NCI-H1436 (cell line): ENCODE results near the gene TMEM132A.

ENCODE experiments used
- DNase-seq: peaks from one replicate; lab custom pipeline; 2025; lab: John Stamatoyannopoulos, UW

Gene TMEM132A

GRCh38 chr11:60937144-60937527 is 12.9 kb downstream of the TMEM132A start:
- no peak for DNase-seq

GRCh38 chr11:60937811-60938210 is 13.6 kb downstream of the TMEM132A start:
- DNase-seq: no peak

DNA sequence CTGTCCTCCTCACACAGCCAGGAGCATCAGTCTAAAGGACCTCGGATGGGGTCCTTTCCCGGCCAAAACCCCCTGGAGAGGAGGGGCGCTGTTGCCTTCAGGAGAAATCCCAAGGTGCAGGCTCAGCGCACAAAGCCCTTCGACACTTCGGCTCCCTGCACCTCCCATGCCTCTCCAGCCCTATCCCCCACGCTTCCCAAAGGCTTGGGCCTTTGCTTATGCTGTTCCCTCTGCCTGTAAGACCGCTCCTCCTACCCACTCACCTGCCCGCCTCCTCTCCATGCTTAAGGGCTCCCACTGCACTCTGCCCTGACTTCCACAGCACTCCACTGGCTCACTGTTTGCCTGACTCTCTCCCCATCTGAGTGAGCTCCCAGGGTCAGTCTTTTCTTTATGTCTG is 14.2 kb downstream of the TMEM132A start:
- no peak for DNase-seq

DNA sequence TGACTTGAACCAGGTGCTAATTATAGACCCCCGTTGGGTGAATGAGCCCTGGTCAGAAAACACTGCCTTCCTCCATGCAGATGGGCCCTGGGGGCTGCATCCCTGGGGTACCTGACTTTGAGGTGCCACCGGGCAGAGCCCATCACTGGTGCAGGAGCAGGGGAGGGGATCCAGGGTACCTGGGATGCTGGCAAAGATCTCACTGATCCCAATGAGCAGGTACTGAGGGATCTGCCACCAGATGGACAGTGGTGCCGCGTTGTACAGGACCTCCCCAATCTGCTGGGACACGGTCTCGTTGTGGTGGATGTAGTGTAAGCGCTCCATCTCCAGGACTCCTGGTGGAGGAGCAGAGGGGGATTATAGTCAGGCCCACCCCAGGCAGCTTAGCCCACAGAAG is 15.0 kb downstream of the TMEM132A start:
- DNase-seq: no peak

- DNase-seq: no peak
These were observed 15.6 kb downstream of the TMEM132A start for GRCh38 chr11:60939855-60940254.

GRCh38 chr11:60941371-60942119 is 17.3 kb downstream of the TMEM132A start:
- no peak for DNase-seq

GRCh38 chr11:60942219-60942618 is 18.0 kb downstream of the TMEM132A start:
- DNase-seq: no peak

- DNase-seq: peak; percentile 33
These were observed 18.8 kb downstream of the TMEM132A start for GRCh38 chr11:60942970-60943565.

DNA sequence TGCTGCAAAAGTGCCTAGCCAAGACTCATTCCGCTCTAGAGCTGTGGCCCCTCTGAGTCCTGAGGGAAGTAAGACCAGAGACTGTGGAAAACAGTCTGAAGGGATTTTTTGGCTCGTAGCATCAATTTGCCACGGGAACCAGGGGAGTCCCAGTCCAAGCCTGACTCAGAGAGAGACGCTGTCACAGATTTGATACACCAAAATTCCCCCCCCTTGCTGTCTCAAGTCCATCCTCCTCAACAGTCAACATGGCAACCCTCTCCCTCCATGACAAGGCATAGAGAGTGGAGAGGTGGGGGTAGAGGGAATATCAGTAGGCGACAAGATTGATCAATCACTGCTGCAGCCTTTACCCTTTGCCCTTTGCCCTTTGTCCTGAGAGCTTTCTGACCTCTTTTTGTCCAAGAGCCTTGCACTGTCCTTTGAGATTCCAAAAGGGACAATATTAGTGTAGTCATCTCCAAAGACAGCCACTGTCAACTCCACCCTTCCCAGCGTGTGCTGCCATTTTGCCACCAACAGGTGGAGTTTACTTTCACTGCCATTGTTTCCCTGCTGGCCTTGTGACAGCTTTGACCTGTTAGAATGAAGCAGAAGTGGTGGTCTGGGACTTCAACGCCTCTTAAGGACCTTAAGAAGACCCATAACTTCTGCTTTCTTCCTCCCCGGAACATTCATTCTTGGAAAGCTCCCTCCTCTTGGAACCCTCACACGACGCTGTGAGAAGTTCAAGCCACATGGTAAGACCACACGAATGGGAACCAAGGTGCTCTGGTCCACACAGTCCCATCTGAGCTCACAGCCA is 20.4 kb downstream of the TMEM132A start:
- no peak for DNase-seq

GRCh38 chr11:60945295-60945667 is 21.0 kb downstream of the TMEM132A start:
- no peak for DNase-seq

GRCh38 chr11:60946601-60947264 is 22.5 kb downstream of the TMEM132A start:
- DNase-seq: no peak

DNA sequence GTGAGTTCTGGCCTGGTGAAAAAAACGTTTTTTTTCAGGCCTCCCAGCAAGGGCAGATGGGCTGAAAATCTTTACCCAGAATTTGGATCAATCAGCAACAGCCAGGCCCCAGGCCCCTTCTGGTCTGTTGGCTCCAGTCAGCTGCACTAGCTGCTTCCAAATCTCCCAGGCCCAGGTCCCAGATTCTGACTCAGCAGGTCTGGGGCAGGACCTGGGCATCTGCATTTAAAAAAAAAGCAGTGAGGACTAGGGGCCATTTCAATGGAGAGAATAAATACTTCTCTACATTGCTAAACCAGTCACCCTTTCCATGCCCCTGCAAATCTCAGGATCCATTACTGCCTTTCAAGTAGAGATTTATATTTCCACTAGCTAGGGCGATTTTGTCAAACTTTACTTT is 23.4 kb downstream of the TMEM132A start:
- DNase-seq: no peak

GRCh38 chr11:60948250-60948649 is 24.0 kb downstream of the TMEM132A start:
- DNase-seq: no peak

GRCh38 chr11:60950024-60950423 is 25.8 kb downstream of the TMEM132A start:
- DNase-seq: no peak

- DNase-seq: no peak
These were observed 26.8 kb downstream of the TMEM132A start for GRCh38 chr11:60950933-60951605.

DNA sequence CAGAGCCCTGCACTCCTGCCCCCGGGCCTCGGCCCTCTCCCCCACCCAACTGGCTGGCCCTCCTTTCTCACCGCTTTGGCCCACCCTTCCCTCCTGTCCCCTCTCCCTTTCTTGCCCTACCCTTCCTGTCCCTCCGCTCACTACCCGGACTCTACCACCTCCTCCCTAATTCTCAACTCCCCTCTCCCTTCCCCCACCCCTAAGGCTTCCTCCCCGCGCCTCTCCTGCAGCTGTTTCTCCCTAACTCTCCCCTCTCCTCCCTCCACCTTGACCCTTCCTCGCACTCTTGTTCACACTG is 27.3 kb downstream of the TMEM132A start:
- no peak for DNase-seq

DNA sequence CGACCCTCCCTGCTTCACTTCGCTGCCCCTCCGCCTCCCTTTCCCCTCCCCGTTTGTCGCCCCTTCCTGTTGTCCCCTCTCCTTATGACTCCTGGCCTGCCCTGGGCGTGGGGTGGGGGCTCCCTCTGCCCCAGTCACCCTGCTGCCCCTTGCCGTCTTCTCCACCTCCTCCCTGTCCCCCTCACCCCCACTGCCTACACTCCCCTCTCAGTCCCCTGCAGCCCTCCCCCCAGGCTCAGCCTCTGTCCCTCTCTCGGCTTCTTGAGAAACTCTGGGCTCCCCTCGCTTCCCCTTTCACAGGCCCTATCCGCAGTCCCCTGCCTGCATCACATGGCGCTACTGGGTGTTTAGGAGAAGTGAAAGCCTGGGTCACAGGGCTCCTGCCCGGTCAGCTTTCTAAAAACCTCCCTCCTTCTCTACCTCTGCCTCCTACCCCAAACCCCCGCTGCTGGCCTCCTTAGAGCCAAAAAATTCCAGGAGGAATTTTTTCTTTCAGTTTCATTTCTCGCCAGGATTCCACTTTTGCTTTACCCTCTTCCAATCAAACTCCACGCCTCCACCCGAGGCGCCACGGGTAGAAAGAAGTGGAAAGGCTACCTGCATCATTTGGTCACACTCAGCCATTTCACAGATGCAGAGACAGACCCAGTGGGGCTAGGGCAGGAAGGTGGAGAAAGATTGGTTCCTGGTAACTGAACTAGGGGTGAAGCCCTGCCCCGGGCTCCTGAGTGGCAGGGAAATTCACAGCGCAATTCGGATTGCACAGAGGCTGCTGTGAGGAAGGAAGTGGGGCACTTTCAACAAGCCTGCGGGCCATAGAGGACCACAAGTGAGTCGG is 27.9 kb downstream of the TMEM132A start, which contains the start of gene SLC15A3:
TSS of gene SLC15A3 (minus strand) at position 273 of the 838 bp plus-strand sequence. CDS start 625 bp downstream, outside the sequence.
- DNase-seq: no peak

GRCh38 chr11:60952742-60953170 is 28.5 kb downstream of the TMEM132A start:
- DNase-seq: no peak

- no peak for DNase-seq
These were observed 29.5 kb downstream of the TMEM132A start for GRCh38 chr11:60953781-60954180.

- DNase-seq: no peak
These were observed 30.2 kb downstream of the TMEM132A start for GRCh38 chr11:60954421-60954820.

DNA sequence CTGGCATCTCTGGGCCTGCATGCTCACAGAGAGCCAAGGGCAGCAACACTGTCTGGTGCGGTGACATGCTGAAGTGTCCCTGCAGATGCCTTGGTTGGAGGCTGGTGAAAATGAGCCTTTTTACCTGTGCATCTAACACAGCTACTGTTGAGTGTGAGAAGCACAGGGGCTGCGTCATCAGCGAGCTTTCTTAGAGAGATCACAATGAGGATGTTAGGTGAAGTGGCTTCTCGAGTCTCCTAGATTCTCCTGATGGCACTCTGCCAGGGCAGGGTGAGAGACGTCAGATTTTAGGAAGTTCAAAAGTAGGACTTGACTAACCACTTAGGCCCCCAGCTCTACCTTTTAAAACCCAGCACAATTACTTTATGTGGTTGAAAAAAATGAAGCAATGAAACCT is 31.3 kb downstream of the TMEM132A start:
- DNase-seq: peak; percentile 5
